GM21619 (cell line): ENCODE results near the gene CBX8.
A peak's percentile ranks its signal among the peaks of the same experiment; 100 is the strongest.

Experiments used
- ATAC-seq: cut with Tn5 transposase; IDR thresholded peaks from one replicate; pipeline ENCODE4 v1.9.1; 2021; ENCODE audit not compliant: unreplicated experiment

CBX8 gene

GRCh38 chr17:79821331-79822095 is 24.6 kb upstream of the CBX8 start:
- no peak for ATAC-seq

- no peak for ATAC-seq
These were observed 24.1 kb upstream of the CBX8 start for GRCh38 chr17:79820959-79821330.

- no peak for ATAC-seq
These were observed 22.8 kb upstream of the CBX8 start for GRCh38 chr17:79819534-79820276.

- ATAC-seq = no peak
These were observed 22.2 kb upstream of the CBX8 start for GRCh38 chr17:79819085-79819484.

- ATAC-seq = no peak
These were observed 21.3 kb upstream of the CBX8 start for GRCh38 chr17:79818026-79818758.

GRCh38 chr17:79815836-79816461 is 19.1 kb upstream of the CBX8 start:
- no peak for ATAC-seq

- ATAC-seq = no peak
These were observed 18.3 kb upstream of the CBX8 start for GRCh38 chr17:79814974-79815835.

- no peak for ATAC-seq
These were observed 17.5 kb upstream of the CBX8 start for GRCh38 chr17:79814127-79814973.

- ATAC-seq = no peak
These were observed 16.6 kb upstream of the CBX8 start for GRCh38 chr17:79813297-79814126.

- no peak for ATAC-seq
These were observed 15.7 kb upstream of the CBX8 start for GRCh38 chr17:79812353-79813258.

- no peak for ATAC-seq
These were observed 15.0 kb upstream of the CBX8 start for GRCh38 chr17:79811868-79812352.

GRCh38 chr17:79811011-79811867 is 14.4 kb upstream of the CBX8 start:
- no peak for ATAC-seq

- peak; percentile 69 for ATAC-seq
These were observed 13.5 kb upstream of the CBX8 start for GRCh38 chr17:79810130-79811010.

GRCh38 chr17:79809530-79810129 is 12.8 kb upstream of the CBX8 start:
- ATAC-seq = no peak
